ENCODE results near the gene TMEM236. TPM values are rescaled to one million over a fixed set of nuclear protein-coding genes. Genes with fewer than 3 reads are reported as not detected.

TMEM236 gene
- total RNA-seq, 2 donors from 2014 or later: 0.52 to 0.66 TPM

DNA sequence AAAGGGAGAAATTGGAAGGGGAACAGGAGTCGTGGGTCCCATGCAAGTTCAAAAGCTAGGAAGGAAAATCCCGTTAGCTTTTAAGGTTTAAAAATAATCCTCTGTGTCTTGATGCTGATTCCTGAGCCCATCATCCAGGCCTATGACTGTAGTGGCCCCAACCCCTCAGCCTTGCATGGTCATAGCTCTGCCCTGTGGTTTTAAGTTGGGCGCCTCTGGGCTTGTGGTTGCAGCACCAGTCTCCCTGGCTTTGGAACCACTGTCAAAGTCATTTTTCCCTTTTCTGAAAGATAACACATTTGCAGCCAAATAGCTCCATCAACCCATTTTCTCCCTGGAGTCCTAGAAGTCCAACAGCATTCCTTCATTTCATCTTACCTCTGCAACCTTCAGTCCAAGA is 13.6 kb downstream of the TMEM236 start:
- Histone ChIP-seq H3K4me3 (no peak overlapping the region), H3K9me3 (no peaks in the 10 kb centered on the region), H3K4me1 (no peaks in the 10 kb centered on the region), H3K36me3 (replicated peaks in 1 of 2; ENCODE audit: insufficient read depth in 1 of 2, low read depth in 2 of 2) (no peaks in the 10 kb centered on the region), H3K27ac (no peak overlapping the region), H3K27me3 (no peaks in the 10 kb centered on the region)
- no peak for DNase-seq
- no peak for ATAC-seq
- TF ChIP-seq POLR2A (IDR thresholded peaks at IDR 0.05) (no peak), CTCF (IDR thresholded peaks at IDR 0.05) (no peak)
- 53 to 56% methylated on average over 3 of the region's 3 CpGs for WGBS, 2 donors
- intact Hi-C loops (cut with DNase I): no loop called here

DNA sequence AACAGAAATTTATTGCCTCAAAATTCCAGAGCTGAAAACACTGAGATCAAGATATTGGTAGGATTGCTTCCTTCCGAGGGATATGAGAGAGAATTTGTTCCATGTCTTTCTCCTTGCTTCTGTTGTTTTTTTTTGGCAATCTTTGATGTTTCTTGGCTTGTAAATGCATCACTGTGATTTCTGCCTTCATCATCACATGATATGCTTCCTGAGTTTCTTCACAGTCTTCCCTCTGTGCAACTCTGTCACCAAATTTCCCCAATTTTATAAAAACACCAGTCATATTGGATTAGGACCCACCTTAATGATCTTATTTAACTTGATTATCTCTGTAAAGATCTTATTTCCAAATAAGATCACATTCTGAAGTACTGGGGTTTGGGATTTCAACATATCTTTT is 14.7 kb downstream of the TMEM236 start:
- no peak overlapping the region for H3K27ac ChIP-seq
- no peaks in the 10 kb centered on the region for H3K4me1 ChIP-seq
- no peaks in the 10 kb centered on the region for H3K9me3 ChIP-seq
- TF ChIP-seq POLR2A (IDR thresholded peaks at IDR 0.05) (no peak), CTCF (IDR thresholded peaks at IDR 0.05) (no peak)
- no peaks in the 10 kb centered on the region for H3K27me3 ChIP-seq
- no peak for DNase-seq
- intact Hi-C loops (cut with DNase I): no loop called here
- H3K36me3 ChIP-seq (replicated peaks in 1 of 2; ENCODE audit: insufficient read depth in 1 of 2, low read depth in 2 of 2): no peaks in the 10 kb centered on the region
- no peak for ATAC-seq
- 59 to 83% methylated on average over 1 of the region's 1 CpG for whole genome bisulfite sequencing, 2 donors
- H3K4me3 ChIP-seq: no peak overlapping the region

- intact Hi-C loops (cut with DNase I): no loop called here
- Histone ChIP-seq H3K4me3 (no peak overlapping the region), H3K36me3 (replicated peaks in 1 of 2; ENCODE audit: insufficient read depth in 1 of 2, low read depth in 2 of 2) (no peaks in the 10 kb centered on the region), H3K4me1 (no peaks in the 10 kb centered on the region), H3K9me3 (no peaks in the 10 kb centered on the region), H3K27me3 (no peaks in the 10 kb centered on the region), H3K27ac (no peak overlapping the region)
- ATAC-seq (no peak), DNase-seq (no peak)
- 74 to 89% methylated on average over 5 of the region's 5 CpGs for WGBS, 2 donors
- no peak for TF ChIP-seq POLR2A (IDR thresholded peaks at IDR 0.05)
- no peak for TF ChIP-seq CTCF (IDR thresholded peaks at IDR 0.05)
Observed at GRCh38 chr10:17768496-17768895, 16.5 kb downstream of the TMEM236 start.

GRCh38 chr10:17768957-17769356 is 17.0 kb downstream of the TMEM236 start:
- no peak for ATAC-seq
- Histone ChIP-seq H3K9me3 (no peaks in the 10 kb centered on the region), H3K27ac (no peak overlapping the region), H3K4me3 (no peak overlapping the region), H3K36me3 (replicated peaks in 1 of 2; ENCODE audit: insufficient read depth in 1 of 2, low read depth in 2 of 2) (no peaks in the 10 kb centered on the region), H3K4me1 (no peaks in the 10 kb centered on the region), H3K27me3 (no peaks in the 10 kb centered on the region)
- 60% methylated on average over 5 of the region's 5 CpGs for WGBS, 2 donors
- DNase-seq: no peak
- intact Hi-C loops (cut with DNase I): no loop called here
- TF ChIP-seq CTCF (IDR thresholded peaks at IDR 0.05): no peak
- no peak for TF ChIP-seq POLR2A (IDR thresholded peaks at IDR 0.05)

DNA sequence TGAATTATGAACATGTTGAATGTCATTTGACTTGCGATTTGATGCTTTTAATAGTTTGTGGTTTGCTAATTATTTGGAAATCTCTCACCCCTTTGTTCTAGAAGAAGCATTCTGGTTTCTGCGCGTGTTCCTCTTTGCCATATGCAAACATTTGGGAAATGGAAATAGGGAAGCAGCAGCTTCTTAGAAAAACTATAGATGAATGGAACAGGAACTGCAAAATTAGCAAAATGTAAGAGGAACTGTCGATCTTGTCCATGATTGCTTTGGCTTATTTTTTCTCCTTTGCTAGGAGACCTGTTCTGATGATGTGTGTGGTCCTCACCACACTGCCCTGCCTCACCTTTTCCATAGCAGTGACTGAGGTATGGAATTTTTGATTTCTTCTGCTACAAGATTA is 19.0 kb downstream of the TMEM236 start:
- Histone ChIP-seq H3K27ac (no peak overlapping the region), H3K4me3 (no peak overlapping the region), H3K9me3 (no peaks in the 10 kb centered on the region), H3K36me3 (replicated peaks in 1 of 2; ENCODE audit: insufficient read depth in 1 of 2, low read depth in 2 of 2) (no peaks in the 10 kb centered on the region), H3K27me3 (no peaks in the 10 kb centered on the region), H3K4me1 (no peaks in the 10 kb centered on the region)
- TF ChIP-seq POLR2A (IDR thresholded peaks at IDR 0.05) (no peak), CTCF (IDR thresholded peaks at IDR 0.05) (no peak)
- WGBS, 2 donors: 76 to 89% methylated on average over 4 of the region's 4 CpGs
- no peak for DNase-seq
- intact Hi-C loops (cut with DNase I): no loop called here
- ATAC-seq: no peak
